ENCODE results near the gene NELFA.

GRCh38 chr4:1937550-1937949, 71.2 kb downstream of the NELFA start:
- TF ChIP-seq POLR2AphosphoS5 (IDR thresholded peaks at IDR 0.05), result no peak
- no peak for TF ChIP-seq CTCF (IDR thresholded peaks at IDR 0.05)
